HepG2 (cell line): ENCODE results near the gene CAPS2.

Experiments used
- ATF1 ChIP-seq: IDR thresholded peaks from 2 replicates; pipeline ENCODE4 v1.6.1; 2016; ENCODE audit warnings: mild to moderate bottlenecking, control low read depth
- NFE2L2 ChIP-seq: fragments of 150-350 bp; IDR thresholded peaks from 2 replicates; pipeline ENCODE4 v1.6.1; 2014; ENCODE audit warnings: low read length
- SRSF4 ChIP-seq: fragments of 200-400 bp; formaldehyde crosslinking; IDR thresholded peaks from one replicate; pipeline ENCODE4 v1.6.1; 2018; ENCODE audit warnings: mild to moderate bottlenecking, low read depth, low read length, moderate library complexity; ENCODE audit not compliant: poor library complexity, severe bottlenecking
- TGIF2 ChIP-seq: IDR thresholded peaks from 2 replicates; pipeline ENCODE4 v1.6.1; 2016; ENCODE audit warnings: control low read depth, missing compliant biosample characterization
- TF ChIP-seq, protein P1 (sequence below): IDR thresholded peaks from 2 replicates; pipeline ENCODE4 v1.6.1; 2016; ENCODE audit warnings: low read depth, control low read depth
- TF ChIP-seq, protein P2 (sequence below): sonication (generic); formaldehyde crosslinking; IDR thresholded peaks from 2 replicates; pipeline ENCODE4 v1.4.0; 2020; ENCODE audit warnings: missing genetic modification reagents

- TF ChIP-seq SRSF4: no peak
- no peak for TF ChIP-seq NFE2L2
- TF ChIP-seq, protein P1, sequence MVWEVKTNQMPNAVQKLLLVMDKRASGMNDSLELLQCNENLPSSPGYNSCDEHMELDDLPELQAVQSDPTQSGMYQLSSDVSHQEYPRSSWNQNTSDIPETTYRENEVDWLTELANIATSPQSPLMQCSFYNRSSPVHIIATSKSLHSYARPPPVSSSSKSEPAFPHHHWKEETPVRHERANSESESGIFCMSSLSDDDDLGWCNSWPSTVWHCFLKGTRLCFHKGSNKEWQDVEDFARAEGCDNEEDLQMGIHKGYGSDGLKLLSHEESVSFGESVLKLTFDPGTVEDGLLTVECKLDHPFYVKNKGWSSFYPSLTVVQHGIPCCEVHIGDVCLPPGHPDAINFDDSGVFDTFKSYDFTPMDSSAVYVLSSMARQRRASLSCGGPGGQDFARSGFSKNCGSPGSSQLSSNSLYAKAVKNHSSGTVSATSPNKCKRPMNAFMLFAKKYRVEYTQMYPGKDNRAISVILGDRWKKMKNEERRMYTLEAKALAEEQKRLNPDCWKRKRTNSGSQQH (CRISPR knock-in tag): no peak
- TF ChIP-seq ATF1 (CRISPR knock-in tag): no peak
- TF ChIP-seq TGIF2 (CRISPR knock-in tag): no peak
- TF ChIP-seq, protein P2, sequence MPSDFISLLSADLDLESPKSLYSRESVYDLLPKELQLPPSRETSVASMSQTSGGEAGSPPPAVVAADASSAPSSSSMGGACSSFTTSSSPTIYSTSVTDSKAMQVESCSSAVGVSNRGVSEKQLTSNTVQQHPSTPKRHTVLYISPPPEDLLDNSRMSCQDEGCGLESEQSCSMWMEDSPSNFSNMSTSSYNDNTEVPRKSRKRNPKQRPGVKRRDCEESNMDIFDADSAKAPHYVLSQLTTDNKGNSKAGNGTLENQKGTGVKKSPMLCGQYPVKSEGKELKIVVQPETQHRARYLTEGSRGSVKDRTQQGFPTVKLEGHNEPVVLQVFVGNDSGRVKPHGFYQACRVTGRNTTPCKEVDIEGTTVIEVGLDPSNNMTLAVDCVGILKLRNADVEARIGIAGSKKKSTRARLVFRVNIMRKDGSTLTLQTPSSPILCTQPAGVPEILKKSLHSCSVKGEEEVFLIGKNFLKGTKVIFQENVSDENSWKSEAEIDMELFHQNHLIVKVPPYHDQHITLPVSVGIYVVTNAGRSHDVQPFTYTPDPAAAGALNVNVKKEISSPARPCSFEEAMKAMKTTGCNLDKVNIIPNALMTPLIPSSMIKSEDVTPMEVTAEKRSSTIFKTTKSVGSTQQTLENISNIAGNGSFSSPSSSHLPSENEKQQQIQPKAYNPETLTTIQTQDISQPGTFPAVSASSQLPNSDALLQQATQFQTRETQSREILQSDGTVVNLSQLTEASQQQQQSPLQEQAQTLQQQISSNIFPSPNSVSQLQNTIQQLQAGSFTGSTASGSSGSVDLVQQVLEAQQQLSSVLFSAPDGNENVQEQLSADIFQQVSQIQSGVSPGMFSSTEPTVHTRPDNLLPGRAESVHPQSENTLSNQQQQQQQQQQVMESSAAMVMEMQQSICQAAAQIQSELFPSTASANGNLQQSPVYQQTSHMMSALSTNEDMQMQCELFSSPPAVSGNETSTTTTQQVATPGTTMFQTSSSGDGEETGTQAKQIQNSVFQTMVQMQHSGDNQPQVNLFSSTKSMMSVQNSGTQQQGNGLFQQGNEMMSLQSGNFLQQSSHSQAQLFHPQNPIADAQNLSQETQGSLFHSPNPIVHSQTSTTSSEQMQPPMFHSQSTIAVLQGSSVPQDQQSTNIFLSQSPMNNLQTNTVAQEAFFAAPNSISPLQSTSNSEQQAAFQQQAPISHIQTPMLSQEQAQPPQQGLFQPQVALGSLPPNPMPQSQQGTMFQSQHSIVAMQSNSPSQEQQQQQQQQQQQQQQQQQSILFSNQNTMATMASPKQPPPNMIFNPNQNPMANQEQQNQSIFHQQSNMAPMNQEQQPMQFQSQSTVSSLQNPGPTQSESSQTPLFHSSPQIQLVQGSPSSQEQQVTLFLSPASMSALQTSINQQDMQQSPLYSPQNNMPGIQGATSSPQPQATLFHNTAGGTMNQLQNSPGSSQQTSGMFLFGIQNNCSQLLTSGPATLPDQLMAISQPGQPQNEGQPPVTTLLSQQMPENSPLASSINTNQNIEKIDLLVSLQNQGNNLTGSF (CRISPR knock-in tag): no peak
These were observed 6.5 kb downstream of the CAPS2 start for GRCh38 chr12:75323663-75324062.
